Rectal smooth muscle tissue (tissue), 1 donor: Measurements from ENCODE around the gene ARL8B.
"Not testable (repeated sequence)": the region's sequence is repeated elsewhere in the genome, so short reads cannot be mapped to it uniquely, and the experiment has no call there.

Experiments
- H3K27ac ChIP-seq: one replicate; pipeline ENCODE4 v1.7.0; 2013; ENCODE audit warnings: low read depth, low read length, inconsistent platforms
- H3K27me3 ChIP-seq: one replicate; pipeline ENCODE4 v1.7.0; 2013; ENCODE audit warnings: low read length; ENCODE audit not compliant: control insufficient read depth, insufficient read depth
- H3K36me3 ChIP-seq: one replicate; pipeline ENCODE4 v1.7.0; 2013; ENCODE audit warnings: low read length; ENCODE audit not compliant: control insufficient read depth, insufficient read depth
- H3K4me1 ChIP-seq: one replicate; pipeline ENCODE4 v1.7.0; 2013; ENCODE audit warnings: low read length; ENCODE audit not compliant: control insufficient read depth, insufficient read depth
- H3K4me3 ChIP-seq: one replicate; pipeline ENCODE4 v1.7.0; 2013; ENCODE audit warnings: low read length
- H3K9ac ChIP-seq: one replicate; pipeline ENCODE4 v1.7.0; 2013; ENCODE audit warnings: low read length

The ARL8B gene

DNA sequence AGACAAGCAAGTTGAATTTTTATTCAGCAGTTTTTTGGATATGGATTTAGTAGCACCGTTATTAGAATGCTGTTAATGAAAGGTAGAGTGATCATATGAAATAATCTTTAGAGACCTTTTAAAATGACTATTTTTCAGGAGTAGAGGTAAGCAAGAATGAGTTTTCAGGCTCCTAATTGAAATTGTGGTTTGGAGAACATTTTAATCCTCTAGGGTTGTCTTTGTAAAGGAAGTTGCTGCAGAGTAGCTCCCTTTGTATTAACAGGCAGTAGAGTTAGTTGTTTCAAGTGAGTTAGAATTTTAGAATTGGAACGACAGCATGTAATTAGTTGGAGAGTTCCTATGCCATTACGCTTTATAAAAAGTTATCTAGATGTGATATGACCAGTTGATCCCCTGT lies 38.2 kb downstream of the ARL8B start:
- no peak overlapping the region for H3K9ac ChIP-seq
- peaks cover 4% of the 10 kb centered on the region for H3K4me1 ChIP-seq
- H3K4me3 ChIP-seq, result no peak overlapping the region
- no peak overlapping the region for H3K27ac ChIP-seq
- no peaks in the 10 kb centered on the region for H3K36me3 ChIP-seq
- H3K27me3 ChIP-seq, result no peaks in the 10 kb centered on the region

DNA sequence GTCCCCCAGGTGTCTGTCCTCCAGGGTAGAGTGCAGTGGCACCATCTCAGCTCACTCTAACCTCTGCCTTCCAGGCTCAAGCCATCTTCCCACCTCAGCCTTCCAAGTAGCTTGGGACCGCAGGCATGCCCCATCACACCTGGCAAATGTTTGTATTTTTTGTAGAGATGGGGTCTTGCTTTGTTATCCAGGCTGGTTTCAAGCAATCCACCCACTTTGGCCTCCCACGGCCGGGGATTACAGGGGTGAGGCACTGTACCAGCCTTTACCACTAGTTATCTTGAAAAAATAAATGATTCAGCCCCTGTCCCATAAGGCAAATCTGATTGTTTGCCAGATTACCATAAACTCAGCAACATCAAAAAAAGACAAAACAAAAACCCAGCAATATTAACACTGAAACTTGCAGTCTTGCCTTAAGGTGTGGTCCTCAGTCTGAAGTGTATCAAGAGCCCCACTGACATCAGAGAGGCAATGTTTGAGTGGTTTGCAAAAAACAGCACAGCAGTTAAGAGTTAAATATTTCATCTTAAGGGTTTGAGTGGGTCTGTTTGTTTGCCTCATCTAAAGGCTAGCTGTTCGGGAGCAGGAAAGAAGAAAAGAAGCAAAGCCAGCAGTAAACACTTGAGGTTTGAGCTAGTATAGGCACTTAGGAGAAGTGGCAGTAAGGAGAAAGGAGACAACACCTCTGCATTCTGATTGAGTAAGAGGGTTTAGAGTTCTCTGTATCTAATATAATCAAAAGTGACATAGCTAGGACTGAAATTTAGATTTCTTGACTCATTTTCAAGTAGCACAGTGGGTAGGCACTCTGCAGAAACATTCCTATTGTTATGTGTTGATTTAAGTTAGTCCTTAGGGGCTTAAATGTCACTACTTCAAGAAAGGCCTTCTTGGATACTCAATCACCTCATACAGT lies 39.1 kb downstream of the ARL8B start:
- Histone ChIP-seq H3K9ac (no peak overlapping the region), H3K4me1 (peaks cover 4% of the 10 kb centered on the region), H3K4me3 (no peak overlapping the region), H3K36me3 (no peaks in the 10 kb centered on the region), H3K27me3 (no peaks in the 10 kb centered on the region), H3K27ac (no peak overlapping the region)

- Histone ChIP-seq H3K27ac (no peak overlapping the region), H3K27me3 (no peaks in the 10 kb centered on the region), H3K4me1 (peaks cover 4% of the 10 kb centered on the region), H3K36me3 (no peaks in the 10 kb centered on the region), H3K9ac (no peak overlapping the region), H3K4me3 (no peak overlapping the region)
Observed at GRCh38 chr3:5162102-5162501, 40.0 kb downstream of the ARL8B start.

DNA sequence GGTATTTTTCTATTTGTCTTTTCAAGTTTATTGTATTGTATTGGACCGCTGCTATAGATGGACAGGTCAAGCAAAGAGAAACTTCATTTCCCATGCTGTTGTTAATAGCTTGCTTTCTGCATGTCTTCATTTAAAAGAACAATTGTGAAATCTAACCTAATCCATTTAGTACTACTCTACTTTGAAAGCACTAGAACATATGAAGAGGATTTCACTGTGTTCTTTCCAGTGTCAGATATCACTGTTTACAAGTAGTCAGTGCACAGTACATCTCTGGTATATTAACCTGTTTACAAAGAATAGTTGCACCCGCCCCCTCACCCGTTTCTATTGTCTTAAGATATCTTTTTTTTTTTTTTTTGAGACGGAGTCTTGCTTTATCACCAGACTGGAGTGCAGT lies 43.6 kb downstream of the ARL8B start:
- Histone ChIP-seq H3K9ac (no peak overlapping the region), H3K4me3 (no peak overlapping the region), H3K4me1 (peaks cover 4% of the 10 kb centered on the region), H3K27me3 (no peaks in the 10 kb centered on the region), H3K27ac (no peak overlapping the region), H3K36me3 (no peaks in the 10 kb centered on the region)

GRCh38 chr3:5166846-5167245 lies 44.8 kb downstream of the ARL8B start:
- Histone ChIP-seq H3K27me3 (no peaks in the 10 kb centered on the region), H3K4me3 (no peak overlapping the region), H3K9ac (no peak overlapping the region), H3K4me1 (peaks cover 4% of the 10 kb centered on the region), H3K27ac (no peak overlapping the region), H3K36me3 (no peaks in the 10 kb centered on the region)

- Histone ChIP-seq H3K4me1 (no peaks in the 10 kb centered on the region), H3K27ac (no peak overlapping the region), H3K27me3 (no peaks in the 10 kb centered on the region), H3K9ac (no peak overlapping the region), H3K4me3 (no peak overlapping the region), H3K36me3 (peaks cover 2% of the 10 kb centered on the region)
Observed at GRCh38 chr3:5168110-5168509, 46.0 kb downstream of the ARL8B start.

- H3K36me3 ChIP-seq, result peaks cover 2% of the 10 kb centered on the region
- H3K4me1 ChIP-seq, result no peaks in the 10 kb centered on the region
- no peak overlapping the region for H3K4me3 ChIP-seq
- H3K9ac ChIP-seq, result no peak overlapping the region
- no peaks in the 10 kb centered on the region for H3K27me3 ChIP-seq
- H3K27ac ChIP-seq, result no peak overlapping the region
Observed at GRCh38 chr3:5169807-5170206, 47.7 kb downstream of the ARL8B start.

GRCh38 chr3:5170975-5171374 lies 48.9 kb downstream of the ARL8B start:
- Histone ChIP-seq H3K4me1 (no peaks in the 10 kb centered on the region), H3K9ac (no peak overlapping the region), H3K27me3 (no peaks in the 10 kb centered on the region), H3K27ac (no peak overlapping the region), H3K4me3 (no peak overlapping the region), H3K36me3 (peaks cover 4% of the 10 kb centered on the region)

DNA sequence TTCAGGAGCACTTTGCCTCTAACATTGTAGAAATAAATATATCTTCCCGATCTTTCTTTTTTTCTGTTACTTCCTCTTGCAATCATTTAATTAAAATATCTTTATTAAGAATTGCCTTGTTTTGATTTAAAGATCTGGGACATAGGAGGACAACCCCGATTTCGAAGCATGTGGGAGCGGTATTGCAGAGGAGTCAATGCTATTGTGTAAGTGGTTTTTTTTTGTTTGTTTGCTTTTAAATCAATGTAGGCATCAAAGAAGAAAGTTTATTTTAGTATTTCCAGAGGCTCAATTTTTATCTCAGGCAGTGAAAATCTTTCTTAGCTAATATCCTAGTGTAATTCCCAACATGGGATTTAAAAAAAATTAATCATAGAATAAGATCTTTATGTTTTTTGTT lies 49.9 kb downstream of the ARL8B start:
- H3K9ac ChIP-seq, result no peak overlapping the region
- H3K36me3 ChIP-seq, result peaks cover 4% of the 10 kb centered on the region
- no peak overlapping the region for H3K4me3 ChIP-seq
- no peak overlapping the region for H3K27ac ChIP-seq
- no peaks in the 10 kb centered on the region for H3K4me1 ChIP-seq
- no peaks in the 10 kb centered on the region for H3K27me3 ChIP-seq

- not testable (repeated sequence) for H3K4me1 ChIP-seq, H3K4me3 ChIP-seq, H3K9ac ChIP-seq, H3K27ac ChIP-seq, H3K27me3 ChIP-seq, H3K36me3 ChIP-seq
Observed at GRCh38 chr3:5179036-5179435, 56.9 kb downstream of the ARL8B start.

- no peak overlapping the region for H3K9ac ChIP-seq
- H3K4me1 ChIP-seq, result no peaks in the 10 kb centered on the region
- no peaks in the 10 kb centered on the region for H3K36me3 ChIP-seq
- H3K27me3 ChIP-seq, result no peaks in the 10 kb centered on the region
- no peak overlapping the region for H3K4me3 ChIP-seq
- H3K27ac ChIP-seq, result no peak overlapping the region
Observed at GRCh38 chr3:5181469-5182141, 59.5 kb downstream of the ARL8B start.

DNA sequence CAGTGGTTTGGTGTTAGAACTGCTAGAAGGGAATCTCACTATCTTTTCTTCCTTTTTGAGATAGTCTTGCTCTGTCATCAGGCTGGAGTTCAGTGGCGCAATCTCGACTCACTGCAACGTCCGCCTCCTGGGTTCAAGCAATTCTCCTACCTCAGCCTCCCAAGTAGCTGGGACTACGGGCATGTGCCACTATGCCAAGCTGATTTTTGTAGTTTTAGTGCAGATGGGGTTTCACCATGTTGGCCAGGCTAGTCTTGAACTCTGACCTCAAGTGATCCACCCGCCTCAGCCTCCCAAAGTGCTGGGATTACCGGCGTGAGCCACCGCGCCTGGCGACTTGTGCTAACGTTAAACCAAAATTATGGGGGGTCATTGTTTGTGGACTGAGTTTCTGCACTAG lies 61.6 kb downstream of the ARL8B start:
- not testable (repeated sequence) for H3K4me1 ChIP-seq, H3K27ac ChIP-seq, H3K9ac ChIP-seq, H3K4me3 ChIP-seq, H3K27me3 ChIP-seq, H3K36me3 ChIP-seq

DNA sequence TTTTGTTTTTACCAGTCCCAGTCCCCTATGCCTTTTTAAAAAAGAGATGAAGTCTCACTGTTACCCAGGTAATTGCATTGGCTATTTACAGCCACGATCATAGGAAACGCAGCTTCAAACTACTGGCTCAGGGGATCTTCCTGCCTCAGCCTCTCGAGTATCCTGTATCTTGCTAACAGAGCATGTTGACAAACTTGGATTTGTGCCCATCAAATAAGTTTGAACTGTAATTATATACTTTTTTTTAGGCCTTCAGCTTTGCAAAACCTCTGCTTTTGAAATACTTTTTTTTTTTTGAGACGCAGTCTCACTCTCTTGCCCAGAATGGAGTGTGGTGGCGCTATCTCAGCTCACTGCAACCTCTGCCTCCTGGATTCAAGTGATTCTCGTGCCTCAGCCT lies 62.4 kb downstream of the ARL8B start:
- H3K4me1 ChIP-seq, result peaks cover 4% of the 10 kb centered on the region
- H3K36me3 ChIP-seq, result no peaks in the 10 kb centered on the region
- no peak overlapping the region for H3K27ac ChIP-seq
- no peaks in the 10 kb centered on the region for H3K27me3 ChIP-seq
- H3K4me3 ChIP-seq, result no peak overlapping the region
- no peak overlapping the region for H3K9ac ChIP-seq
